Measurements from ENCODE around the gene NT5M.

Gene NT5M

GRCh38 chr17:17355426-17355825 lies 52.3 kb downstream of the NT5M start:
- Histone ChIP-seq H3K36me3 (ENCODE audit: control insufficient read depth, insufficient read depth, low read length) (no peaks in the 10 kb centered on the region), H3K27ac (ENCODE audit: insufficient read depth, low read depth, low read length, poor library complexity, severe bottlenecking) (no peak overlapping the region), H3K4me1 (ENCODE audit: control insufficient read depth, insufficient read depth, low read length) (peaks cover 4% of the 10 kb centered on the region), H3K4me3 (ENCODE audit: insufficient read depth, low read depth, low read length) (no peak overlapping the region), H3K27me3 (ENCODE audit: control insufficient read depth, insufficient read depth, low read length, poor library complexity, severe bottlenecking) (no peaks in the 10 kb centered on the region), H3K9me3 (ENCODE audit: control insufficient read depth, low read length) (no peaks in the 10 kb centered on the region)
- 83 to 86% methylated on average over 12 of the region's 12 CpGs for WGBS, 2 experiments

GRCh38 chr17:17356149-17356930 lies 53.2 kb downstream of the NT5M start:
- peaks cover 2% of the 10 kb centered on the region for H3K4me1 ChIP-seq (ENCODE audit: control insufficient read depth, insufficient read depth, low read length)
- no peaks in the 10 kb centered on the region for H3K27me3 ChIP-seq (ENCODE audit: control insufficient read depth, insufficient read depth, low read length, poor library complexity, severe bottlenecking)
- H3K9me3 ChIP-seq (ENCODE audit: control insufficient read depth, low read length): no peaks in the 10 kb centered on the region
- no peak overlapping the region for H3K27ac ChIP-seq (ENCODE audit: insufficient read depth, low read depth, low read length, poor library complexity, severe bottlenecking)
- no peak overlapping the region for H3K4me3 ChIP-seq (ENCODE audit: insufficient read depth, low read depth, low read length)
- no peaks in the 10 kb centered on the region for H3K36me3 ChIP-seq (ENCODE audit: control insufficient read depth, insufficient read depth, low read length)
- 75 to 76% methylated on average over 10 of the region's 10 CpGs for WGBS, 2 experiments

- Histone ChIP-seq H3K27ac (ENCODE audit: insufficient read depth, low read depth, low read length, poor library complexity, severe bottlenecking) (no peak overlapping the region), H3K27me3 (ENCODE audit: control insufficient read depth, insufficient read depth, low read length, poor library complexity, severe bottlenecking) (no peaks in the 10 kb centered on the region), H3K4me1 (ENCODE audit: control insufficient read depth, insufficient read depth, low read length) (no peaks in the 10 kb centered on the region), H3K36me3 (ENCODE audit: control insufficient read depth, insufficient read depth, low read length) (no peaks in the 10 kb centered on the region), H3K4me3 (ENCODE audit: insufficient read depth, low read depth, low read length) (no peak overlapping the region), H3K9me3 (ENCODE audit: control insufficient read depth, low read length) (no peaks in the 10 kb centered on the region)
- WGBS, 2 experiments: 94 to 95% methylated on average over 10 of the region's 10 CpGs
These were observed 53.7 kb downstream of the NT5M start for GRCh38 chr17:17356931-17357270.

- no peak overlapping the region for H3K27ac ChIP-seq (ENCODE audit: insufficient read depth, low read depth, low read length, poor library complexity, severe bottlenecking)
- WGBS, 2 experiments: 64 to 74% methylated on average over 3 of the region's 3 CpGs
- no peaks in the 10 kb centered on the region for H3K4me1 ChIP-seq (ENCODE audit: control insufficient read depth, insufficient read depth, low read length)
- no peaks in the 10 kb centered on the region for H3K27me3 ChIP-seq (ENCODE audit: control insufficient read depth, insufficient read depth, low read length, poor library complexity, severe bottlenecking)
- H3K9me3 ChIP-seq (ENCODE audit: control insufficient read depth, low read length): no peaks in the 10 kb centered on the region
- no peak overlapping the region for H3K4me3 ChIP-seq (ENCODE audit: insufficient read depth, low read depth, low read length)
- H3K36me3 ChIP-seq (ENCODE audit: control insufficient read depth, insufficient read depth, low read length): no peaks in the 10 kb centered on the region
These were observed 55.0 kb downstream of the NT5M start for GRCh38 chr17:17358060-17358751.

- WGBS, 2 experiments: 82 to 83% methylated on average over 2 of the region's 2 CpGs
- H3K4me3 ChIP-seq (ENCODE audit: insufficient read depth, low read depth, low read length): no peak overlapping the region
- no peak overlapping the region for H3K27ac ChIP-seq (ENCODE audit: insufficient read depth, low read depth, low read length, poor library complexity, severe bottlenecking)
These were observed 55.7 kb downstream of the NT5M start for GRCh38 chr17:17358866-17359265.

GRCh38 chr17:17359271-17359670 lies 56.1 kb downstream of the NT5M start:
- Histone ChIP-seq H3K27me3 (ENCODE audit: control insufficient read depth, insufficient read depth, low read length, poor library complexity, severe bottlenecking) (no peaks in the 10 kb centered on the region), H3K27ac (ENCODE audit: insufficient read depth, low read depth, low read length, poor library complexity, severe bottlenecking) (no peak overlapping the region), H3K36me3 (ENCODE audit: control insufficient read depth, insufficient read depth, low read length) (no peaks in the 10 kb centered on the region), H3K9me3 (ENCODE audit: control insufficient read depth, low read length) (no peaks in the 10 kb centered on the region), H3K4me1 (ENCODE audit: control insufficient read depth, insufficient read depth, low read length) (no peaks in the 10 kb centered on the region), H3K4me3 (ENCODE audit: insufficient read depth, low read depth, low read length) (no peak overlapping the region)
- 81 to 85% methylated on average over 2 of the region's 2 CpGs for WGBS, 2 experiments

More at GRCh38 chr17:17358866-17359265, 55.7 kb downstream of the NT5M start:
- Histone ChIP-seq H3K4me1 (ENCODE audit: control insufficient read depth, insufficient read depth, low read length) (no peaks in the 10 kb centered on the region), H3K27me3 (ENCODE audit: control insufficient read depth, insufficient read depth, low read length, poor library complexity, severe bottlenecking) (no peaks in the 10 kb centered on the region), H3K36me3 (ENCODE audit: control insufficient read depth, insufficient read depth, low read length) (no peaks in the 10 kb centered on the region), H3K9me3 (ENCODE audit: control insufficient read depth, low read length) (no peaks in the 10 kb centered on the region)

- H3K36me3 ChIP-seq (ENCODE audit: control insufficient read depth, insufficient read depth, low read length): no peaks in the 10 kb centered on the region
- H3K4me3 ChIP-seq (ENCODE audit: insufficient read depth, low read depth, low read length): no peak overlapping the region
- H3K27me3 ChIP-seq (ENCODE audit: control insufficient read depth, insufficient read depth, low read length, poor library complexity, severe bottlenecking): no peaks in the 10 kb centered on the region
- no peak overlapping the region for H3K27ac ChIP-seq (ENCODE audit: insufficient read depth, low read depth, low read length, poor library complexity, severe bottlenecking)
- H3K4me1 ChIP-seq (ENCODE audit: control insufficient read depth, insufficient read depth, low read length): no peaks in the 10 kb centered on the region
- no peaks in the 10 kb centered on the region for H3K9me3 ChIP-seq (ENCODE audit: control insufficient read depth, low read length)
- 100% methylated on average over 1 of the region's 1 CpG; no CpG with 5 or more reads in 1 of the 2 experiments for WGBS, 2 experiments
These were observed 57.0 kb downstream of the NT5M start for GRCh38 chr17:17360087-17360730.

GRCh38 chr17:17361543-17361866 lies 58.3 kb downstream of the NT5M start:
- Histone ChIP-seq H3K27me3 (ENCODE audit: control insufficient read depth, insufficient read depth, low read length, poor library complexity, severe bottlenecking) (no peaks in the 10 kb centered on the region), H3K9me3 (ENCODE audit: control insufficient read depth, low read length) (no peaks in the 10 kb centered on the region), H3K27ac (ENCODE audit: insufficient read depth, low read depth, low read length, poor library complexity, severe bottlenecking) (no peak overlapping the region), H3K4me1 (ENCODE audit: control insufficient read depth, insufficient read depth, low read length) (no peaks in the 10 kb centered on the region), H3K4me3 (ENCODE audit: insufficient read depth, low read depth, low read length) (no peak overlapping the region), H3K36me3 (ENCODE audit: control insufficient read depth, insufficient read depth, low read length) (no peaks in the 10 kb centered on the region)
- WGBS, 2 experiments: 94% methylated on average over 5 of the region's 5 CpGs

GRCh38 chr17:17361867-17362539 lies 58.8 kb downstream of the NT5M start:
- Histone ChIP-seq H3K36me3 (ENCODE audit: control insufficient read depth, insufficient read depth, low read length) (no peaks in the 10 kb centered on the region), H3K4me1 (ENCODE audit: control insufficient read depth, insufficient read depth, low read length) (no peaks in the 10 kb centered on the region), H3K4me3 (ENCODE audit: insufficient read depth, low read depth, low read length) (no peak overlapping the region), H3K27ac (ENCODE audit: insufficient read depth, low read depth, low read length, poor library complexity, severe bottlenecking) (no peak overlapping the region), H3K9me3 (ENCODE audit: control insufficient read depth, low read length) (no peaks in the 10 kb centered on the region), H3K27me3 (ENCODE audit: control insufficient read depth, insufficient read depth, low read length, poor library complexity, severe bottlenecking) (no peaks in the 10 kb centered on the region)
- 88 to 94% methylated on average over 9 to 12 of the region's 12 CpGs for WGBS, 2 experiments

GRCh38 chr17:17362540-17362930 lies 59.4 kb downstream of the NT5M start:
- WGBS, 2 experiments: 92 to 96% methylated on average over 7 of the region's 7 CpGs
- Histone ChIP-seq H3K9me3 (ENCODE audit: control insufficient read depth, low read length) (no peaks in the 10 kb centered on the region), H3K4me1 (ENCODE audit: control insufficient read depth, insufficient read depth, low read length) (no peaks in the 10 kb centered on the region), H3K4me3 (ENCODE audit: insufficient read depth, low read depth, low read length) (no peak overlapping the region), H3K27me3 (ENCODE audit: control insufficient read depth, insufficient read depth, low read length, poor library complexity, severe bottlenecking) (no peaks in the 10 kb centered on the region), H3K36me3 (ENCODE audit: control insufficient read depth, insufficient read depth, low read length) (no peaks in the 10 kb centered on the region), H3K27ac (ENCODE audit: insufficient read depth, low read depth, low read length, poor library complexity, severe bottlenecking) (no peak overlapping the region)

Measured in ectodermal cell (in vitro differentiated cells).